HepG2 (cell line): ENCODE results near the gene PKD1L1.

ENCODE experiments used
- CTCF ChIP-seq: sonication (generic); formaldehyde crosslinking; IDR thresholded peaks from 2 replicates; pipeline ENCODE4 v1.5.0; 2020; ENCODE audit warnings: mild to moderate bottlenecking, missing genetic modification reagents, moderate library complexity
- EP300 ChIP-seq, 3 experiments: sonication (generic) in 1 of 3; formaldehyde crosslinking in 1 of 3; IDR thresholded peaks; 2 replicates each; pipeline versions ENCODE4 v1.5.1 to v1.6.1; 2011 to 2020; ENCODE audit warnings: low read depth in 2 of 3, low read length in 2 of 3, borderline replicate concordance in 1 of 3, improper control_type of control experiment in 1 of 3, mild to moderate bottlenecking in 1 of 3, missing genetic modification reagents in 1 of 3, moderate library complexity in 1 of 3
- ESRRA ChIP-seq: sonication (generic); formaldehyde crosslinking; IDR thresholded peaks from 2 replicates; pipeline ENCODE4 v1.5.1; 2020; ENCODE audit warnings: mild to moderate bottlenecking, low read depth, missing genetic modification reagents
- JUN ChIP-seq: sonication (generic); formaldehyde crosslinking; IDR thresholded peaks from 2 replicates; pipeline ENCODE4 v1.4.0; 2020; ENCODE audit warnings: mild to moderate bottlenecking, missing genetic modification reagents

- TF ChIP-seq CTCF (CRISPR knock-in tag) (no peak), JUN (no peak), ESRRA (CRISPR knock-in tag) (no peak), EP300 (IDR thresholded peaks at IDR 0.05; ENCODE audit: low read depth in 2 of 2, low read length in 2 of 2) (no peak), EP300 (CRISPR knock-in tag; IDR thresholded peaks at IDR 0.05; ENCODE audit: borderline replicate concordance) (no peak)
Measured at GRCh38 chr7:47746468-47746867, 201.8 kb downstream of the PKD1L1 start.
